Ureter (tissue), 1 donor: ENCODE results near the gene HSD17B12. TPM values are rescaled to one million over a fixed set of nuclear protein-coding genes. Genes with fewer than 3 reads are reported as not detected.

ENCODE experiments used
- DNase-seq: peaks from one replicate; pipeline ENCODE4 v3.0.0-alpha.2; 2020; ENCODE audit warnings: low spot score
- total RNA-seq: library from RNA; stranded (reverse); gene quantifications from one replicate; pipeline ENCODE4 v1.2.4, GENCODE V29; 2023
- donor health status: DM: yes; HTN: yes; CAD: no.

The HSD17B12 gene
- total RNA-seq, 1 donor from 2014 or later: 102 TPM

GRCh38 chr11:43866520-43866919 is 186.0 kb downstream of the HSD17B12 start:
- DNase-seq: no peak

- no peak for DNase-seq
Measured at GRCh38 chr11:43866969-43867368, 186.4 kb downstream of the HSD17B12 start.

- no peak for DNase-seq
Measured at GRCh38 chr11:43868852-43869567, 188.5 kb downstream of the HSD17B12 start.

GRCh38 chr11:43871051-43871450 is 190.5 kb downstream of the HSD17B12 start:
- DNase-seq: no peak

- no peak for DNase-seq
Measured at GRCh38 chr11:43872995-43873394, 192.5 kb downstream of the HSD17B12 start.

- DNase-seq: no peak
Measured at GRCh38 chr11:43874078-43874477, 193.5 kb downstream of the HSD17B12 start.

- DNase-seq: no peak
Measured at GRCh38 chr11:43874738-43875137, 194.2 kb downstream of the HSD17B12 start.

GRCh38 chr11:43879789-43880639 is 199.5 kb downstream of the HSD17B12 start:
- DNase-seq: no peak

GRCh38 chr11:43880640-43881159 is 200.2 kb downstream of the HSD17B12 start, which contains the start of gene ALKBH3:
Gene ALKBH3 (plus strand): TSS chr11:43880831. CDS start chr11:43882653, 1,822 bp downstream.
- peak; percentile 94 for DNase-seq

GRCh38 chr11:43892851-43893250 is 212.3 kb downstream of the HSD17B12 start:
- DNase-seq: no peak

- DNase-seq: no peak
Measured at GRCh38 chr11:43894546-43894945, 214.0 kb downstream of the HSD17B12 start.

- DNase-seq: no peak
Measured at GRCh38 chr11:43895601-43896000, 215.1 kb downstream of the HSD17B12 start.

- no peak for DNase-seq
Measured at GRCh38 chr11:43898574-43898973, 218.0 kb downstream of the HSD17B12 start.

- no peak for DNase-seq
Measured at GRCh38 chr11:43899094-43899493, 218.6 kb downstream of the HSD17B12 start.

GRCh38 chr11:43901551-43901950 is 221.0 kb downstream of the HSD17B12 start:
- DNase-seq: no peak

GRCh38 chr11:43903078-43903477 is 222.5 kb downstream of the HSD17B12 start:
- DNase-seq: no peak

GRCh38 chr11:43903969-43904368 is 223.4 kb downstream of the HSD17B12 start:
- DNase-seq: no peak

GRCh38 chr11:43904742-43905535 is 224.4 kb downstream of the HSD17B12 start:
- no peak for DNase-seq

- DNase-seq: no peak
Measured at GRCh38 chr11:43905813-43906241, 225.3 kb downstream of the HSD17B12 start.
